Pons (tissue), 1 donor: ENCODE data around the gene WDR47.
A peak's percentile ranks its signal among the peaks of the same experiment; 100 is the strongest.

ENCODE experiments used
- DNase-seq: peaks from one replicate; pipeline ENCODE4 v3.0.0-alpha.2; 2016; ENCODE audit warnings: low spot score

Gene WDR47

GRCh38 chr1:109041621-109042468, at the start of gene WDR47:
Gene WDR47, minus strand, starts transcription at chr1:109042102. Its CDS starts 18,590 bp downstream, at chr1:109023512.
- DNase-seq = peak; percentile 94

- no peak for DNase-seq
Observed at GRCh38 chr1:109091078-109091838, 49.4 kb upstream of the WDR47 start.

- peak; percentile 95 for DNase-seq
Observed at GRCh38 chr1:109090196-109091077, 48.5 kb upstream of the WDR47 start, which contains the start of gene TMEM167B. Gene TMEM167B, plus strand, starts transcription at chr1:109090764. Its CDS starts 109 bp downstream, at chr1:109090873.

- DNase-seq = peak; percentile 98
Observed at GRCh38 chr1:109089242-109090015, 47.5 kb upstream of the WDR47 start.

GRCh38 chr1:109084563-109085517, 42.9 kb upstream of the WDR47 start:
- no peak for DNase-seq

- peak; percentile 100 for DNase-seq
Observed at GRCh38 chr1:109083923-109084322, 42.0 kb upstream of the WDR47 start.

GRCh38 chr1:109083501-109083900, 41.6 kb upstream of the WDR47 start:
- DNase-seq = no peak

GRCh38 chr1:109080441-109081082, 38.7 kb upstream of the WDR47 start:
- no peak for DNase-seq

- DNase-seq = no peak
Observed at GRCh38 chr1:109079240-109079622, 37.3 kb upstream of the WDR47 start.

- DNase-seq = no peak
Observed at GRCh38 chr1:109078317-109078716, 36.4 kb upstream of the WDR47 start.

- DNase-seq = peak; percentile 94
Observed at GRCh38 chr1:109075531-109076490, 33.9 kb upstream of the WDR47 start, which contains the start of gene TAF13. Gene TAF13, minus strand, starts transcription at chr1:109076003. Its CDS starts 56 bp downstream, at chr1:109075947.

- DNase-seq = no peak
Observed at GRCh38 chr1:109069294-109069693, 27.4 kb upstream of the WDR47 start.

- DNase-seq = no peak
Observed at GRCh38 chr1:109067883-109068282, 26.0 kb upstream of the WDR47 start.

GRCh38 chr1:109065137-109065536, 23.2 kb upstream of the WDR47 start:
- DNase-seq = no peak

- no peak for DNase-seq
Observed at GRCh38 chr1:109061183-109061582, 19.3 kb upstream of the WDR47 start.

- no peak for DNase-seq
Observed at GRCh38 chr1:109060707-109061106, 18.8 kb upstream of the WDR47 start.

GRCh38 chr1:109059026-109059425, 17.1 kb upstream of the WDR47 start:
- no peak for DNase-seq

GRCh38 chr1:109056064-109056463, 14.2 kb upstream of the WDR47 start:
- no peak for DNase-seq
